Heart right ventricle (tissue), 16 donors: Measurements from ENCODE around the gene ITGB2. TPM values are rescaled to one million over a fixed set of nuclear protein-coding genes. Genes with fewer than 3 reads are reported as not detected.

Source experiments
- ATAC-seq, 8 donors: fragments of 200-7000 bp; cut with Tn5 transposase; one replicate each; pipeline ENCODE4 v1.9.1; 2020; ENCODE audit warnings: mild to moderate bottlenecking in 8 of 8, moderate library complexity in 8 of 8, moderate number of reproducible peaks in 1 of 8
- DNase-seq, 2 donors: peaks; one replicate each; pipeline ENCODE4 v3.0.0-alpha.2; 2020
- H3K27ac ChIP-seq, 10 donors: fragments of 200-600 bp; sonication (generic) in 2 of 10; one replicate each; pipeline versions ENCODE4 v1.5.0 to v1.8.0; 2020 to 2022; ENCODE audit warnings: mild to moderate bottlenecking in 3 of 10
- H3K27me3 ChIP-seq, 7 donors: fragments of 200-600 bp; one replicate each; pipeline ENCODE4 v1.8.0; 2021 to 2022; ENCODE audit warnings: mild to moderate bottlenecking in 2 of 7
- H3K36me3 ChIP-seq, 9 donors: fragments of 200-600 bp; sonication (generic) in 1 of 9; one replicate each; pipeline versions ENCODE4 v1.5.0 to v1.8.0; 2020 to 2022; ENCODE audit warnings: mild to moderate bottlenecking in 2 of 9
- H3K4me1 ChIP-seq, 9 donors: fragments of 200-600 bp; sonication (generic) in 1 of 9; one replicate each; pipeline versions ENCODE4 v1.5.0 to v1.8.0; 2020 to 2022; ENCODE audit warnings: mild to moderate bottlenecking in 4 of 9
- H3K4me3 ChIP-seq, 10 donors: fragments of 200-600 bp; sonication (generic) in 2 of 10; one replicate each; pipeline versions ENCODE4 v1.5.0 to v1.8.0; 2020 to 2022; ENCODE audit warnings: mild to moderate bottlenecking in 7 of 10, moderate library complexity in 2 of 10
- H3K9me3 ChIP-seq, 11 donors: fragments of 200-600 bp in 10 of 11; sonication (generic) in 2 of 11; one replicate each; pipeline versions ENCODE4 v1.5.0 to v1.8.0; 2013 to 2022; ENCODE audit warnings: mild to moderate bottlenecking in 2 of 11, control low read depth in 1 of 11, moderate library complexity in 1 of 11
- WGBS, 2 donors: extraction: QIAGEN DNeasy Blood & Tissue Kit; methylation state at CpG; one replicate each; pipeline ENCODE4 v1.1.7; 2013; ENCODE audit warnings: inconsistent platforms in 1 of 2; 5-methylcytosine and 5-hydroxymethylcytosine counted together
- intact Hi-C, 10 donors: fragments of 100-400 bp; cut with DNase I; formaldehyde crosslinking; loops; one replicate each; pipeline versions ENCODE4 v1.11.1 to v1.14.2; 2022
- polyA plus RNA-seq, 2 donors: library from polyadenylated mRNA; stranded (reverse); fragments of 200-250 nt; gene quantifications; one replicate each; pipeline ENCODE4 v1.2.3, GENCODE V29; 2013
- total RNA-seq, 10 donors: library from RNA; stranded (reverse); fragmentation: NEBNext Ultra II Directional in 3 of 10; extraction: Animal tissue kit (Norgen Biotek cat#: 25700) in 3 of 10; gene quantifications; one replicate each; pipeline versions ENCODE4 v1.2.1 to v1.2.4, GENCODE V29; 2021 to 2023
- TF ChIP-seq, protein P1 (sequence below), 9 donors: fragments of 200-600 bp; sonication (generic) in 2 of 9; IDR thresholded peaks; one replicate each; pipeline versions ENCODE4 v1.5.0 to v1.8.0; 2021 to 2022; ENCODE audit warnings: antibody characterized with exemption in 9 of 9, mild to moderate bottlenecking in 5 of 9, moderate library complexity in 1 of 9
- donor health status: Arrhythmogenic right ventricular cardiomyopathy.
- donor health status: ischemic (EF 13 %, LVEDD 7.1; RV severe dilation, severe dysfunction).
- donor health status: healthy with polysubstance abuse.
- donor health status: DM: no; HTN: yes; CAD: no.
- donor health status: DM: no; HTN: no; CAD: no.
- donor health status: ischemic (EF 25% LVEDD 6.9; RV normal size, moderate dysfunction).
- donor health status: ischemic (EF 25% LVEDD 5.7; RV mildly dilated, moderate dysfunction).
- donor health status: healthy.
- donor health status: DM: yes; HTN: yes; CAD: no.
- donor health status: Ischemic cardiomyopathy.
- donor health status: ischemic (EF 35%, LVEDD 5.7; RV mildly dilated, moderate dysfunction).
- donor health status: nonischemic (EF 11% LVEDD 7.7; RV severe dilation, severe dysfunction).
- donor health status: DM: yes; HTN: yes; CAD: no.
- donor health status: PGD.
- donor health status: ischemic (EF 29% LVEDD 5.4; RV normal size, mild dysfunction).
- donor health status: nonischemic (EF 23%, LVEDD 6.1; RV moderate dilation, normal function).

Gene ITGB2
- total and polyA plus RNA-seq, 12 donors = 5.1 to 151 (median 11.4) TPM

DNA sequence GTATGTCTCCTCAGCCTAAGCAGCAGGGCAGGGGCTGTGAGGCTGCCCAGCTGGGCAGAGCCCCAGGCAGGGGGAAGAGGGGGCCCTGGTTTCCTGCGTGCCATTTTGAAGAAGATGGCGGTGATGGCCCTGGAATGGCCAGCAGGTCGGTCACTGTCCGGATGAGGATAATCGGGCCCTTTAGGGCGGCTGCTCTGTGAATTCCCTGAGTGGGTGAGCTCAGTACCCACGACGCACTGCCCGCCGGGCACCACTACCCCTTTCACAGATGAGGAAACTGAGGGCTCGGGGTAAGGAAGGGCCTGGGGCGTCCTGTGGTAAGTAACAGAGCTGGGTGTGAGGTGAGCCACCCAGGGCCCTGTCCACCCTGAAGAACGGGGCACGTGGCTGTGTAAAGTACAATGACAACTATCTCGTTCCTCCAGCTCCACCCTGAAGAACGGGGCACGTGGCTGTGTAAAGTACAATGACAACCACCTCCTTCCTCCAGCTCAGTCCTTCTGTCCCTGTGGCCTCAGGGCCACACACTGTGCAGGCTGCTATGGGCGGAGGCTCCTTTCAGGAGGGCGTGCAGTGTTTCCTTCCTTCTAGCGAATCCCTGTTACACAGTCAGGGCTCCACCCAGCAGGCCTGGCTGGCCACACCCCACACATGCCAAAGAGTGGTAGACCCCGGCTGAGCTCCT, 23.2 kb downstream of the ITGB2 start:
- WGBS, 2 donors = 77 to 81% methylated on average over 21 of the region's 21 CpGs
- intact Hi-C loops = loop anchor here in 2 of 10 donors (2.0 to 5.0 kb wide), 2 partner anchors 35 to 40 kb away; no protein-coding TSS in a partner anchor
- H3K27me3 ChIP-seq = peaks cover 0 to 19% (median 6%) of the 10 kb centered on the region in 7 donors
- no peak overlapping the region for H3K27ac ChIP-seq
- ATAC-seq = peak in 4 of 8 donors; percentile 22 to 59 (median 38)
- peak in 1 of 2 donors; percentile 27 for DNase-seq
- peaks cover 0 to 13% (median 0%) of the 10 kb centered on the region in 9 donors for H3K4me1 ChIP-seq
- H3K9me3 ChIP-seq = no peaks in the 10 kb centered on the region
- TF ChIP-seq, protein P1, sequence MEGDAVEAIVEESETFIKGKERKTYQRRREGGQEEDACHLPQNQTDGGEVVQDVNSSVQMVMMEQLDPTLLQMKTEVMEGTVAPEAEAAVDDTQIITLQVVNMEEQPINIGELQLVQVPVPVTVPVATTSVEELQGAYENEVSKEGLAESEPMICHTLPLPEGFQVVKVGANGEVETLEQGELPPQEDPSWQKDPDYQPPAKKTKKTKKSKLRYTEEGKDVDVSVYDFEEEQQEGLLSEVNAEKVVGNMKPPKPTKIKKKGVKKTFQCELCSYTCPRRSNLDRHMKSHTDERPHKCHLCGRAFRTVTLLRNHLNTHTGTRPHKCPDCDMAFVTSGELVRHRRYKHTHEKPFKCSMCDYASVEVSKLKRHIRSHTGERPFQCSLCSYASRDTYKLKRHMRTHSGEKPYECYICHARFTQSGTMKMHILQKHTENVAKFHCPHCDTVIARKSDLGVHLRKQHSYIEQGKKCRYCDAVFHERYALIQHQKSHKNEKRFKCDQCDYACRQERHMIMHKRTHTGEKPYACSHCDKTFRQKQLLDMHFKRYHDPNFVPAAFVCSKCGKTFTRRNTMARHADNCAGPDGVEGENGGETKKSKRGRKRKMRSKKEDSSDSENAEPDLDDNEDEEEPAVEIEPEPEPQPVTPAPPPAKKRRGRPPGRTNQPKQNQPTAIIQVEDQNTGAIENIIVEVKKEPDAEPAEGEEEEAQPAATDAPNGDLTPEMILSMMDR (IDR thresholded peaks at IDR 0.05) = no peak
- H3K36me3 ChIP-seq = peaks cover 0 to 85% (median 0%) of the 10 kb centered on the region in 9 donors
- no peak overlapping the region for H3K4me3 ChIP-seq

DNA sequence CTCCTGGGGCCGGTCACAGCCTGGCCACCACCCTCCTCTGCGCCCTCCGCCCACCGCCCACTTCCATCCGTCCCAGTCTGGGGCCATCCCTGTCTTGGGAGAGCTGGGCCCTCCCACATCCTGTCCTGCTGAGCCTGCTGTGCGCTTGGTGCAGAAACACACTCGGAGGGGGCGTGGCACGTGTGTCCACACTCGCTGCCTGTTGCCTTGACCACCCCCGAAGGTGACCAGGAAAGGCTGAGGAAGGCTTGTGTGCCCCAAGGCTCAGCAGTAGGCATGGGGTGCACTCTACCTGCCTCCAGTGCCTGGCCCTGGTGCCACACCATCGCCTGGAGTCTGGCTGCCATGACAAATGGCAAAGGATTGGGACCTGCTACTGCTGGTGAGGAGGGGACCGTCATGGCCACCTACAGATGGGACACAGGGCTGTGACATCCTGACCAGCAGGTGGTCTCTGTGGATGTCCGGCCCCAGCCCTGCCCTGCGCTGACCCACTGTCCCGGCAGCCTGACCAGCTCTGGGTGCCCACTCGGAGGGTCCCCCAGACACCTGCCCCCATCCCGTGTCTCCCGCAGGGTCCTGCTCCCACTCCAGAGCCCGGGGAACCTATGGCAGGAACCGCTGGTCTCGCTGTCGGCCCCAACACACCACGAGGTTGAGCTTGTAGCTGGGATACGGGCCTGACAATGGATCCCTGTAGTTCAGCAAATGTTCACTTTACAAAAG, 24.0 kb downstream of the ITGB2 start:
- DNase-seq (peak in 1 of 2 donors; percentile 6), ATAC-seq (peak in 1 of 8 donors; percentile 42)
- peaks cover 0 to 19% (median 6%) of the 10 kb centered on the region in 7 donors for H3K27me3 ChIP-seq
- H3K36me3 ChIP-seq = peaks cover 0 to 85% (median 0%) of the 10 kb centered on the region in 9 donors
- 75 to 76% methylated on average over 25 of the region's 25 CpGs for WGBS, 2 donors
- TF ChIP-seq, protein P1 (IDR thresholded peaks at IDR 0.05) = no peak
- no peak overlapping the region for H3K27ac ChIP-seq
- no peaks in the 10 kb centered on the region for H3K9me3 ChIP-seq
- intact Hi-C loops = loop anchor here in 2 of 10 donors (2.0 to 5.0 kb wide), 2 partner anchors 36 to 41 kb away; no protein-coding TSS in a partner anchor
- H3K4me1 ChIP-seq = peaks cover 0 to 14% (median 0%) of the 10 kb centered on the region in 9 donors
- no peak overlapping the region for H3K4me3 ChIP-seq

DNA sequence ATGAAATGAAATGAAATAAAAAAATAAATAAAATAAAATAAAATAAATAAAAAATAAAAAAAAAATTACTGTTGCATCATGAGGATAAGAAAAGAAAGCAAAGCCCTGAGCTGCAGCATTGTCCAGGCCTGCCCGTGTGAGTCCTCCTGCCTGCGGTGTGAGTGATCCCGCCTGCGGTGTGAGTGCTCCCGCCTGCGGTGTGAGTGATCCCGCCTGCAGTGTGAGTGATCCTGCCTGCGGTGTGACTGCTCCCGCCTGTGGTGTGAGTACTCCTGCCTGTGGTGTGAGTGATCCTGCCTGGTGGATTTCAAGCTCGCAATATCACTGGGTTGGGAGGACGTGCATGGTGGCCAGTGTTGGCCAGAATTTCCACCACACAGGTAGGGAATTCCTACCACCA, 24.8 kb downstream of the ITGB2 start:
- Histone ChIP-seq H3K4me3 (no peak overlapping the region), H3K4me1 (peaks cover 0 to 14% (median 0%) of the 10 kb centered on the region in 9 donors), H3K27me3 (peaks cover 0 to 21% (median 6%) of the 10 kb centered on the region in 7 donors), H3K27ac (no peak overlapping the region), H3K9me3 (no peaks in the 10 kb centered on the region), H3K36me3 (peaks cover 0 to 85% (median 0%) of the 10 kb centered on the region in 9 donors)
- WGBS, 2 donors = 91 to 92% methylated on average over 11 of the region's 11 CpGs
- TF ChIP-seq, protein P1 (IDR thresholded peaks at IDR 0.05) = no peak
- ATAC-seq = no peak
- DNase-seq = peak in 1 of 2 donors; percentile 2
- intact Hi-C loops = loop anchor here in 2 of 10 donors (2.0 to 5.0 kb wide), 2 partner anchors 37 to 41 kb away; no protein-coding TSS in a partner anchor

DNA sequence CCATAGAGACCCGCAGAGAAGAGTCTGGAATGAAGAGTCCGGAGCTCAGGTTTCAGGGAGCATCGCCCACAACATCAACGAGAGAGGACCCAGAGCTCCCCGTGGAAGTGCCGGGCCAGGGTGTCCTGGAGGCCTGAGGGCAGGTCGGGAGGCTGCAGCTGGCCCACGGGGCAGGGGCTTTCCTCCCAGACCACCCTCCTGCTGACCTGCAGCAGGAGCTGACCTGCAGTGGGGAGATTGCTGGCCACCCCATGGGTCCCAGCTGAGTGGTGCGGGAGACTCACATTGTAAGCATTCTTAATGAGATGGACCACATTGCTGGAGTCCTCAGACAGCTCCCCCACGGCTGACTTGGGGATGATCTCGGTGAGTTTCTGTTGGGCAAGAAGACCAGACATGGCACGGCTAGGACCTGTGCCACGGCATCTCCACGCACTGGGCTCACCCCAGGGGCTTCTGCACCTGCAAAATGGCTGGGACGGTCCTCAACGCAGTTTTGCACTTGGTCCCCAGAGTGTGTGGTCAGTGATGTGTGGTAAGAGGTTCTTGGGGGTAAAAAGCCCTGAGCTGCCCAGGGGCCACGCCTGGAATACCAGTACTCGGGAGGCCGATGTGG, 25.9 kb downstream of the ITGB2 start:
- peaks cover 0 to 19% (median 5%) of the 10 kb centered on the region in 7 donors for H3K27me3 ChIP-seq
- WGBS, 2 donors = 85 to 86% methylated on average over 19 of the region's 19 CpGs
- H3K36me3 ChIP-seq = peaks cover 0 to 85% (median 0%) of the 10 kb centered on the region in 9 donors
- intact Hi-C loops = loop anchor here in 9 of 10 donors (5.0 kb wide), 4 partner anchors 38 to 928 kb away; no protein-coding TSS in a partner anchor
- DNase-seq = peak in 1 of 2 donors; percentile 4
- ATAC-seq = no peak
- no peak overlapping the region for H3K27ac ChIP-seq
- no peaks in the 10 kb centered on the region for H3K9me3 ChIP-seq
- H3K4me1 ChIP-seq = peaks cover 0 to 14% (median 0%) of the 10 kb centered on the region in 9 donors
- H3K4me3 ChIP-seq = no peak overlapping the region
- TF ChIP-seq, protein P1 (IDR thresholded peaks at IDR 0.05) = no peak
